BJ (cell line): ENCODE results near the gene LUZP2. TPM values are rescaled to one million over a fixed set of nuclear protein-coding genes. Genes with fewer than 3 reads are reported as not detected.

Source experiments
- CTCF ChIA-PET: fragments of 350-600 bp; formaldehyde crosslinking; extraction: SDS; loops from one replicate; lab custom pipeline; 2021; ENCODE audit warnings: antibody characterized with exemption, inconsistent platforms; lab: Yijun Ruan, JAX
- POLR2A ChIA-PET: fragments of 300-600 bp; sonication (Branson Sonifier 250); formaldehyde crosslinking; extraction: SDS; loops from one replicate; lab custom pipeline; 2021; ENCODE audit warnings: antibody characterized with exemption; lab: Charles Lee
- DNase-seq: peaks from one replicate; pipeline ENCODE4 v3.0.0-alpha.2; 2011; ENCODE audit warnings: low read depth
- H3K27me3 ChIP-seq: 2 replicates; pipeline ENCODE4 v1.6.0; 2011; ENCODE audit warnings: low read length; ENCODE audit not compliant: control insufficient read depth, insufficient read depth
- H3K36me3 ChIP-seq: 2 replicates; pipeline ENCODE4 v1.5.1; 2011; ENCODE audit warnings: low read length; ENCODE audit not compliant: control insufficient read depth, insufficient read depth
- H3K4me3 ChIP-seq: 2 replicates; pipeline ENCODE4 v1.5.1; 2011; ENCODE audit warnings: low read depth, mild to moderate bottlenecking, control low read depth, low read length
- CTCF ChIP-seq: IDR thresholded peaks from 2 replicates; pipeline ENCODE4 v1.5.1; 2011; ENCODE audit warnings: low read depth, mild to moderate bottlenecking, control low read depth, inconsistent platforms, low read length, moderate library complexity; ENCODE audit not compliant: insufficient read depth
- polyA plus RNA-seq: library from polyadenylated mRNA; depleted of rRNA; stranded (reverse); fragments of >200 nt; gene quantifications from 2 replicates; pipeline ENCODE4 v1.2.3, GENCODE V29; 2011

LUZP2 gene
- polyA plus RNA-seq, 1 experiment = 0.05 TPM

DNA sequence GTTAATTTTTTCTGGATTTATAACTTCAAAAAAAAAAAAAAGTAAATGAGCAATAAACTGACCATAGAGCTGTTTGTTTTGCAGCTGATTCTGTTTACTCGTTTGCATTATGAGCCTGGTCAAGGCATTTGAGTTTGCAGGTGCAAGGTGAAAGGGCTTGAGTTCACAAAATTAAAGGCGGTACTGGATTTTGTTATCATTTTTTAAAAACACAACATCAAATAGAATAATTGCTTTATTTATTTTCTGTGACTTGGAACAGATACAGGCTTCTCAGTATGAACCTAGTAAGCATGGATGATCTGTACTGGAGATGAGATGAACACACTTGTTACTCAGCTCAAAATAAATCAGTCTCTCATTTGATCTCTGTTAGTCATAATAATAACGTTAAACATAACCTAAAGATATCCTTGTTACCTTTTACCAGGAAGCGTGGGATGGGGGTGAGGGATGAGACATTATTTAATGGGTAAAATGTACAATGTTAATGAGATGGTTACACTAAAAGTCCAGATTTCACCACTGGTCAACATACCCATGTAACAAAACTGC lies 137.8 kb downstream of the LUZP2 start:
- Histone ChIP-seq H3K36me3 (no peaks in the 10 kb centered on the region), H3K4me3 (no peak overlapping the region), H3K27me3 (no peaks in the 10 kb centered on the region)
- no peak for DNase-seq
- ChIA-PET CTCF (no interaction called here), POLR2A (no interaction called here)
- no peak for TF ChIP-seq CTCF

DNA sequence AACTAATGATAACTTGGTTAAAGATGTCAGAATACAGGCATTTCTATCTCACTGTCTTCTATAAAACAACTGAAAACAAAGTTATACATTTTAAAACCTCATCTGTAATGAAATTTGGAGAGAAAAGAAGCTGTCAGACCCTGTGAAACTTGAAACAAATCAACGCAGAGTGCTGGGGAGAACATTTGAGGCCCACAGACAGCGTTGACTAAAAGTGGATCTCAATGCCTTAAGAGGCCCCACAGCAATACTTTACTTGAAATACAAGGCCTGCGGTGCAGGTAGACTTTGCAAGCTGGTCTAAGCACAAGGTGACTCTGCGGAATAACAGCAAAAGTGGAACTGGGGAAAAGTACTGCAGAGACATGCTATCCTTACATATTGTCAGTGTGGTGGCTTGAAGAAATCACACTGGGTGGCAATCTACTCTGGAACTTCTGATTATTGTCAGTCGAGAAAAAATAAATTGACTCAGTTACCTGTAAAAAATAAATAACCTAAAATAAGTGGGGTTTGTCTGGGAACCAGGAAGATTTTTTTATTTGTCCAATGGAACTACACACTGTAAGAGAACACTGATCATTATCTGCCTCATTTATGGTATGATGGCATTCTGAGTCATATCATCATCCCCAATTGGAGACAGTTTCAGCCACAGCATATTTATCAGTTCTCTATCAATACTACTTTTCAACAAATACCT lies 138.9 kb downstream of the LUZP2 start:
- POLR2A ChIA-PET = no interaction called here
- CTCF ChIA-PET = no interaction called here
- Histone ChIP-seq H3K4me3 (no peak overlapping the region), H3K27me3 (no peaks in the 10 kb centered on the region), H3K36me3 (no peaks in the 10 kb centered on the region)
- DNase-seq = no peak
- no peak for TF ChIP-seq CTCF

DNA sequence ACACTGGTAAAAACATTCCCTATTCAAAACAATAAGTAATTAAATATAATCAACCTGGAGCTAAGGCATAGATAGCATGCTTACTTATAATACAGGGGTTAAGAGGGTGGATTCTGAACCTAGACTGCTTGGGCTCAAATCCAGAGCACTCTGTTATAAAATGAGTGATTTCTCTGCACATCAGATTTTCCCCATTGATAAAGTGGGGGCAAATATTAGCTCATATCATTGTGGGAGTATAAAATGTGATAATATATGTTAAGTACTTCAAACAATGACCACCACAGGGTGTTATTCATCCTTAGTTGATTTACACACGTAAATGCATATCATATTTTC lies 139.4 kb downstream of the LUZP2 start:
- no peak for TF ChIP-seq CTCF
- no peak for DNase-seq
- POLR2A ChIA-PET = no interaction called here
- H3K27me3 ChIP-seq = no peaks in the 10 kb centered on the region
- H3K4me3 ChIP-seq = no peak overlapping the region
- no peaks in the 10 kb centered on the region for H3K36me3 ChIP-seq
- CTCF ChIA-PET = no interaction called here

- H3K36me3 ChIP-seq = no peaks in the 10 kb centered on the region
- H3K27me3 ChIP-seq = no peaks in the 10 kb centered on the region
- DNase-seq = no peak
- no peak overlapping the region for H3K4me3 ChIP-seq
- TF ChIP-seq CTCF = no peak
- CTCF ChIA-PET = interaction anchor here (0.7 kb wide), 1 partner anchor 10 kb away, joined by 3 read pairs; no protein-coding TSS in a partner anchor
- POLR2A ChIA-PET = no interaction called here
These were observed 140.7 kb downstream of the LUZP2 start for GRCh38 chr11:24637520-24637919.

DNA sequence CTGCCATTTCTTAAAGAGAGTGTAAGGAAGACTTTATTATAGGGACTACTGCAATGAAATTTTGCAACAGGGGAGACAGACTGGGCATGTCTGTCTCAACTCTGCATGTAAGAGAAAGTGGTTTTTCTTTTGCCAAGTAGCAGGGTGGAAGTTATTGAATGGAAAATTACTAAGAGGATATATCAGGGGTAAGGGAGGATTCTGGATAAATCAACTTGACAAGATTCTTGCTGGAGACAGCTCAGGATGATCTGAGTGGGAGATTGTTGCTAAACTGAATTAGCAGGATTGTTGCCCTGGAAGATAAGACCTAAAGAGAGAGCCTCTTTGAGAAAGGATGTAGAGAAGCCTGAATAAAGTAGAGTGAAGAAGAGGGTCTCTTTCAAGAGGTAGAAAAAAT lies 145.8 kb downstream of the LUZP2 start:
- ChIA-PET CTCF (no interaction called here), POLR2A (no interaction called here)
- Histone ChIP-seq H3K27me3 (no peaks in the 10 kb centered on the region), H3K36me3 (no peaks in the 10 kb centered on the region), H3K4me3 (no peak overlapping the region)
- DNase-seq = no peak
- no peak for TF ChIP-seq CTCF
